Breast epithelium (tissue), 4 donors: ENCODE measurements around the gene PRKN. TPM values are rescaled to one million over a fixed set of nuclear protein-coding genes. Genes with fewer than 3 reads are reported as not detected.

ENCODE experiments used
- DNase-seq, 2 donors: peaks; one replicate each; pipeline ENCODE4 v3.0.0-alpha.2; 2019; ENCODE audit warnings: low spot score in 2 of 2
- H3K27ac ChIP-seq, 2 donors: fragments of 200-600 bp; sonication (generic) in 1 of 2; one replicate each; pipeline ENCODE4 v1.5.1; 2016 to 2019; ENCODE audit warnings: mild to moderate bottlenecking in 1 of 2
- H3K27me3 ChIP-seq, 2 donors: fragments of 200-600 bp; sonication (generic) in 1 of 2; one replicate each; pipeline versions ENCODE4 v1.5.1 to v1.6.0; 2017 to 2019; ENCODE audit warnings: control low read depth in 1 of 2, mild to moderate bottlenecking in 1 of 2
- H3K36me3 ChIP-seq: fragments of 200-600 bp; one replicate; pipeline ENCODE4 v1.5.1; 2019
- H3K4me1 ChIP-seq, 2 donors: fragments of 200-600 bp; sonication (generic); one replicate each; pipeline ENCODE4 v1.5.1; 2016 to 2019; ENCODE audit warnings: control low read depth in 1 of 2
- H3K4me3 ChIP-seq, 3 donors: fragments of 200-600 bp; sonication (generic); 1 replicate in 2 of 3; 2 replicates in 1 of 3; pipeline ENCODE4 v1.5.1; 2016 to 2019; ENCODE audit warnings: mild to moderate bottlenecking in 3 of 3, moderate library complexity in 2 of 3
- H3K9me3 ChIP-seq, 2 donors: fragments of 200-600 bp; sonication (generic) in 1 of 2; one replicate each; pipeline ENCODE4 v1.5.1; 2016 to 2019; ENCODE audit warnings: control low read depth in 1 of 2
- POLR2A ChIP-seq: fragments of 450-650 bp; IDR thresholded peaks from one replicate; pipeline ENCODE4 v1.6.1; 2016; ENCODE audit warnings: antibody characterized with exemption, mild to moderate bottlenecking, moderate library complexity
- POLR2AphosphoS5 ChIP-seq, 3 donors: sonication (generic); formaldehyde crosslinking; IDR thresholded peaks; one replicate each; pipeline ENCODE4 v1.6.1; 2017; ENCODE audit warnings: antibody characterized with exemption in 3 of 3
- intact Hi-C: fragments of 100-400 bp; cut with DNase I; formaldehyde crosslinking; loops from one replicate; pipeline ENCODE4 v1.15.1; 2023; ENCODE audit warnings: low total_unique reads
- total RNA-seq, 3 donors: library from RNA; depleted of rRNA; stranded (reverse); fragments of >200 nt; gene quantifications; one replicate each; pipeline ENCODE4 v1.1.0, GENCODE V29; 2016
- TF ChIP-seq, protein P1 (sequence below), 3 donors: fragments of 450-650 bp; IDR thresholded peaks; one replicate each; pipeline ENCODE4 v1.5.1; 2016 to 2017; ENCODE audit warnings: antibody characterized with exemption in 3 of 3, mild to moderate bottlenecking in 3 of 3, moderate library complexity in 3 of 3

The PRKN gene
- total RNA-seq, 3 donors from 2014 or later: 7.2 to 19.0 (median 11.2) TPM

DNA sequence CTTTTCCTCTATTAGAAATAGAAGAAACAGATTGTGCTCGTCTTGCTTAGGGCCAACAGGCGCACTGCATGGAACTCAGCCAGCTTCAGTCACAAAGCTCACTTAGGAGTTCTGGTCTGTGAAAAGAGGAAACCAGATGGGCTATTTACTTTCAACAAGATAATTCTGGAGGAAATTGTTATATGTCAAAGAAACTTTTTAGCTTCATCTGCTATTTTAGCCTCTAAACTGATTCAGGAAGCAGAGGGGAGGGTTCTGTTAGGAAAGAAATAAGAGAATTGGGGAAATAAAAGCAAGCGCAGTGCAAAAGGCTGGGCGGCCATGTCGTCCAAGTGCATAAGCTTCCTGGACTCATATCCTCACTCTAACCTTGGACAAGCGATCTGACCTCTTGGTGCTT, 21.3 kb downstream of the PRKN start:
- H3K9me3 ChIP-seq: no peaks in the 10 kb centered on the region
- H3K36me3 ChIP-seq: no peaks in the 10 kb centered on the region
- H3K27me3 ChIP-seq: no peaks in the 10 kb centered on the region
- DNase-seq: peak; percentile 19 to 52
- TF ChIP-seq POLR2A (no peak), POLR2AphosphoS5 (IDR thresholded peaks at IDR 0.05) (no peak)
- TF ChIP-seq, protein P1, sequence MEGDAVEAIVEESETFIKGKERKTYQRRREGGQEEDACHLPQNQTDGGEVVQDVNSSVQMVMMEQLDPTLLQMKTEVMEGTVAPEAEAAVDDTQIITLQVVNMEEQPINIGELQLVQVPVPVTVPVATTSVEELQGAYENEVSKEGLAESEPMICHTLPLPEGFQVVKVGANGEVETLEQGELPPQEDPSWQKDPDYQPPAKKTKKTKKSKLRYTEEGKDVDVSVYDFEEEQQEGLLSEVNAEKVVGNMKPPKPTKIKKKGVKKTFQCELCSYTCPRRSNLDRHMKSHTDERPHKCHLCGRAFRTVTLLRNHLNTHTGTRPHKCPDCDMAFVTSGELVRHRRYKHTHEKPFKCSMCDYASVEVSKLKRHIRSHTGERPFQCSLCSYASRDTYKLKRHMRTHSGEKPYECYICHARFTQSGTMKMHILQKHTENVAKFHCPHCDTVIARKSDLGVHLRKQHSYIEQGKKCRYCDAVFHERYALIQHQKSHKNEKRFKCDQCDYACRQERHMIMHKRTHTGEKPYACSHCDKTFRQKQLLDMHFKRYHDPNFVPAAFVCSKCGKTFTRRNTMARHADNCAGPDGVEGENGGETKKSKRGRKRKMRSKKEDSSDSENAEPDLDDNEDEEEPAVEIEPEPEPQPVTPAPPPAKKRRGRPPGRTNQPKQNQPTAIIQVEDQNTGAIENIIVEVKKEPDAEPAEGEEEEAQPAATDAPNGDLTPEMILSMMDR (IDR thresholded peaks at IDR 0.05): no peak
- H3K4me1 ChIP-seq: no peaks in the 10 kb centered on the region
- H3K27ac ChIP-seq: peak overlapping the region in 1 of 2 donors; percentile 14
- H3K4me3 ChIP-seq: peak overlapping the region in 1 of 3 donors; percentile 32
- intact Hi-C loops: no loop called here

DNA sequence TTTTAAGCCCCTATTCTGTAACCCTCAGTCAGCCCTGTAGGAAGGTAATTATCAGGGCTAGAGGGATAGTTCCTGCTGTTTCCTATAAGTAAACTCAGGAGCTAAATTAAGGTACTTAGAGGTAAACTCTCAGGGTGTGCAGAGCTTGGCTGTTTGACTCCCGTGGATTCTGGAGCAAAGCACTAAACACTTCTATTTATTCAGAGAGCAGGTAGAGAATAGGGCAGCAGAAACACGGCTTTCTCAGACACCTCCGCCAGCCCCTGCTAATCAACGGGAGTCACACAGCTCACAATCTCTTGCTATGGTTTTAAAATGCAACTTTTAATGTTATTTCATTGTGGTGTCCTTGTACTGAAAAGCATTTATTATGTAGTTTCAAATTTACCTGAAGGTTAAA, 21.8 kb downstream of the PRKN start:
- Histone ChIP-seq H3K9me3 (no peaks in the 10 kb centered on the region), H3K27me3 (no peaks in the 10 kb centered on the region), H3K36me3 (no peaks in the 10 kb centered on the region), H3K4me3 (no peak overlapping the region), H3K27ac (no peak overlapping the region), H3K4me1 (no peaks in the 10 kb centered on the region)
- no peak for DNase-seq
- TF ChIP-seq, protein P1 (IDR thresholded peaks at IDR 0.05): no peak
- TF ChIP-seq POLR2AphosphoS5 (IDR thresholded peaks at IDR 0.05) (no peak), POLR2A (no peak)
- intact Hi-C loops: no loop called here

DNA sequence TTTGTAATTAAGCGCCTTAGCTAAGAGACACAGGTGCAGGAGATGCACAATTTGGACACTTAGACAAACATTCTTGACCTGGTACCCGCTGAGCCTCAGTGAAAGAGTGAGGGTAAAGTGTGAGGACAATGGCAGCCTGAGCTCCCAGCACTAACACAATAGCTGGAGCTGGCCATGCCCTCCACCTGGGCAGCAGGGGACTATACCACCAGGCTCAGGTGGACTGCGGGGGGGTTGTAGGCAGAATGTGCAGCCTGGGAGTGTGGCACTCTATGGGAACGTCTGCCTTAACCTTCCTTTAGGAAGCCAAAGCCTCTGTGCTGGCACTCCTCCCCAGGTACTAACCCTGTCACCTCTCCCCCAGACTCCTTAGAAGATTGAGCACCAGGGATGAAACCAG, 23.6 kb downstream of the PRKN start:
- intact Hi-C loops: no loop called here
- Histone ChIP-seq H3K4me1 (no peaks in the 10 kb centered on the region), H3K4me3 (no peak overlapping the region), H3K9me3 (no peaks in the 10 kb centered on the region), H3K27ac (no peak overlapping the region), H3K36me3 (no peaks in the 10 kb centered on the region), H3K27me3 (no peaks in the 10 kb centered on the region)
- DNase-seq: no peak
- TF ChIP-seq POLR2A (no peak), POLR2AphosphoS5 (IDR thresholded peaks at IDR 0.05) (no peak)
- TF ChIP-seq, protein P1 (IDR thresholded peaks at IDR 0.05): no peak

DNA sequence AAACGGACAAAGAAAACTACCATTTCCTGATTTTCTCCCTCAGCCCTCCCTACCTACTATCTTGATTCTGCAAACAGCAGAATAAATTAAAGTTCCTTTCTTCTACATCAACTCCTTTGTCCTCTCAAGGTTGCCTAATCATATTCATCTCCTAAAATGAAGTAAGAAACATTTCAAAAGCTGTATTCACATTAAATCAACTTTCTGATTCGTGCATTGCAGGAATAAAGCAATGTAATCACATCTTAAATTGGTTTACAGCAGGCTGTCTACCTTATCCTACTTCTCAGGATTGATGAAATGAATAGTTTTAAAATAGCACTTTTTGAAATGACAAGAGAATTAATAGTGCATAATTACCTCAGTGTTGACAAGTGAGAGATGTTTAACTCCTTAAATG, 25.1 kb downstream of the PRKN start:
- no peak for TF ChIP-seq POLR2AphosphoS5 (IDR thresholded peaks at IDR 0.05)
- TF ChIP-seq, protein P1 (IDR thresholded peaks at IDR 0.05): no peak
- Histone ChIP-seq H3K4me3 (no peak overlapping the region), H3K36me3 (no peaks in the 10 kb centered on the region), H3K27ac (no peak overlapping the region), H3K4me1 (no peaks in the 10 kb centered on the region), H3K27me3 (no peaks in the 10 kb centered on the region), H3K9me3 (no peaks in the 10 kb centered on the region)
- no peak for DNase-seq
- intact Hi-C loops: no loop called here

DNA sequence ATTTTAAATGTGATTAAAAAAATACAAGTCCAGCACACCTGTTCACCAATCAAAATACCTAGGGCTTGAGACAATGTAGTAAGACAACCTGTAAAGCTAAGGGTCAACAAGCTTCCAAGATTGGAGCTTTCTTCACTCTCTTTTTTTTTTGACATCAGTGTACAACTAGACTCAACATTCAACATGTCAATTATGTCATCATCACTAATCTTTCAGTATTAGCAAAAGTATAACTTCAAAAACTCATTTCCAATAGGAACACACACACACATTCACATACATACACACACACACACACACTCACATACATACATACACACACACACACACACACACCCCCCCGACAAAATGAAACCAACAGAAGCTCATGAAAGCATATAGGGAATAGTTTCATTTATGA, 26.0 kb downstream of the PRKN start:
- Histone ChIP-seq H3K4me1 (no peaks in the 10 kb centered on the region), H3K27me3 (no peaks in the 10 kb centered on the region), H3K27ac (no peak overlapping the region), H3K9me3 (no peaks in the 10 kb centered on the region), H3K4me3 (no peak overlapping the region), H3K36me3 (no peaks in the 10 kb centered on the region)
- TF ChIP-seq POLR2AphosphoS5 (IDR thresholded peaks at IDR 0.05) (no peak), POLR2A (no peak)
- TF ChIP-seq, protein P1 (IDR thresholded peaks at IDR 0.05): no peak
- intact Hi-C loops: no loop called here
- DNase-seq: no peak
